ENCODE results near the gene RXRA.
A peak's percentile ranks its signal among the peaks of the same experiment; 100 is the strongest.

Gene RXRA

GRCh38 chr9:134458207-134459108 is 132.2 kb downstream of the RXRA start:
- no peaks in the 10 kb centered on the region for H3K9me3 ChIP-seq (ENCODE audit: control insufficient read depth, insufficient read depth, low read depth, low read length)
- peak; percentile 53 for TF ChIP-seq ZIC2 (tag by site-specific recombination; IDR thresholded peaks at IDR 0.05)
- TF ChIP-seq PRDM10 (tag by site-specific recombination; IDR thresholded peaks at IDR 0.05): no peak
- TF ChIP-seq SALL2 (tag by site-specific recombination; IDR thresholded peaks at IDR 0.05; ENCODE audit: borderline replicate concordance): no peak
- no peaks in the 10 kb centered on the region for H3K36me3 ChIP-seq (ENCODE audit: control insufficient read depth in 2 of 2, insufficient read depth in 1 of 2, low read length in 2 of 2)
- POLR2A ChIA-PET: no interaction called here
- no peaks in the 10 kb centered on the region for H3K4me1 ChIP-seq (ENCODE audit: control insufficient read depth, insufficient read depth, low read length)
- no peak overlapping the region for H3K4me3 ChIP-seq (ENCODE audit: low read depth, low read length)
- no peak overlapping the region for H3K27ac ChIP-seq (ENCODE audit: extremely low read depth, low read depth, low read length)
- CTCF ChIA-PET: interaction anchor here (0.6 to 3.2 kb wide), 7 partner anchors 9 to 321 kb away, joined by 3 to 20 read pairs (median 3); no protein-coding TSS in a partner anchor

GRCh38 chr9:134459164-134459563 is 132.9 kb downstream of the RXRA start:
- no peak overlapping the region for H3K4me3 ChIP-seq (ENCODE audit: low read depth, low read length)
- no peaks in the 10 kb centered on the region for H3K4me1 ChIP-seq (ENCODE audit: control insufficient read depth, insufficient read depth, low read length)
- TF ChIP-seq ZNF571 (tag by site-specific recombination; IDR thresholded peaks at IDR 0.05) (no peak), KLF1 (tag by site-specific recombination; IDR thresholded peaks at IDR 0.05) (no peak), ZNF529 (tag by site-specific recombination; IDR thresholded peaks at IDR 0.05; ENCODE audit: insufficient replicate concordance) (no peak), ZNF280D (tag by site-specific recombination; IDR thresholded peaks at IDR 0.05) (no peak), PRDM4 (tag by site-specific recombination; IDR thresholded peaks at IDR 0.05) (no peak), ZXDB (tag by site-specific recombination; IDR thresholded peaks at IDR 0.05) (no peak), ZFP37 (tag by site-specific recombination; IDR thresholded peaks at IDR 0.05) (no peak), IKZF3 (tag by site-specific recombination; IDR thresholded peaks at IDR 0.05) (no peak), KLF16 (tag by site-specific recombination; IDR thresholded peaks at IDR 0.05) (no peak), ZNF670 (tag by site-specific recombination; IDR thresholded peaks at IDR 0.05; ENCODE audit: low read depth) (no peak), MYNN (tag by site-specific recombination; IDR thresholded peaks at IDR 0.05; ENCODE audit: borderline replicate concordance) (no peak), ZNF324 (tag by site-specific recombination; IDR thresholded peaks at IDR 0.05) (no peak)
- no peaks in the 10 kb centered on the region for H3K36me3 ChIP-seq (ENCODE audit: control insufficient read depth in 2 of 2, insufficient read depth in 1 of 2, low read length in 2 of 2)
- H3K9me3 ChIP-seq (ENCODE audit: control insufficient read depth, insufficient read depth, low read depth, low read length): no peaks in the 10 kb centered on the region
- POLR2A ChIA-PET: no interaction called here
- CTCF ChIA-PET: interaction anchor here (0.7 to 3.2 kb wide), 5 partner anchors 10 to 288 kb away, joined by 3 to 20 read pairs (median 3); no protein-coding TSS in a partner anchor
- H3K27ac ChIP-seq (ENCODE audit: extremely low read depth, low read depth, low read length): no peak overlapping the region

Data from HEK293 (cell line).